Measurements from ENCODE around the gene ANKRD22.

The ANKRD22 gene

DNA sequence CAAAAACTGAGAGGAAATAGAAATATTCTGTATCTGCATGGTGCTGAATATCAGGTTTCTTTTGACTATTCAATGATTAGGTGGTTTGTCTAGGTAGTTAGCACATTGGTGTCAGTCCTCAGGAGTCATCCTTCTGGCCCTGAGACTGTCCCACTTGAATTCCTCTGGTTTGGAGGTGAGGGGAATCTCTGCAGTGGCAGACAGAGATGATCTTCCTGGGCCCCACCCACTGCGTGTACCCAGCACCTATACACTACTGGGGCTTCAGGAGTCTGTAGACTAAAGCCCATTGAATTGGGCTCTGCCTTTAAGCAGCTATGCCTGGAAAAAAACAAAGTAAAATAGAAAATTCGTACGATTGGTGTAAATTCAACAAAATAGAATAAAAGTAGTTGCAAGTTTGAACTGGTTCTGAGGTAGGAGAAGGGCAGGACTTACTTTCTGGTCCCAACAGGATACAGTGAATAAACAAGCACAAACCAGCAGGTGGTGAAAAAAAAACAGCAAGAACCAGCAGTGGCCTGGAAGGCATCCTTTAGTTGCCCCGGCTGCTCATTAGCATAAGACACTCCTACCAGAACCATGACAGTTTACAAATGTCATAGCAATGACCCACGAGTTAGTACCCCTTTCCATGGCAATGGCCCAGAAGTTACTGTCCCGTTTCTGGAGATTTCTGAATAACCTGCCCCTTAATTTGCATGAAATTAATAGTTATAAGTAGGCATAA lies 47.4 kb downstream of the ANKRD22 start:
- Mint-ChIP-seq H3K27me3 (no peaks in the 10 kb centered on the region), H3K4me3 (no peak overlapping the region), H3K36me3 (ENCODE audit: low read depth) (no peaks in the 10 kb centered on the region), H3K4me1 (ENCODE audit: low read depth) (peaks cover 13% of the 10 kb centered on the region), H3K27ac (no peak overlapping the region), H3K9me3 (no peaks in the 10 kb centered on the region)

GRCh38 chr10:88803641-88804040 lies 48.0 kb downstream of the ANKRD22 start:
- Mint-ChIP-seq H3K27ac (no peak overlapping the region), H3K9me3 (no peaks in the 10 kb centered on the region), H3K4me3 (no peak overlapping the region), H3K27me3 (no peaks in the 10 kb centered on the region), H3K4me1 (ENCODE audit: low read depth) (peaks cover 13% of the 10 kb centered on the region), H3K36me3 (ENCODE audit: low read depth) (no peaks in the 10 kb centered on the region)

DNA sequence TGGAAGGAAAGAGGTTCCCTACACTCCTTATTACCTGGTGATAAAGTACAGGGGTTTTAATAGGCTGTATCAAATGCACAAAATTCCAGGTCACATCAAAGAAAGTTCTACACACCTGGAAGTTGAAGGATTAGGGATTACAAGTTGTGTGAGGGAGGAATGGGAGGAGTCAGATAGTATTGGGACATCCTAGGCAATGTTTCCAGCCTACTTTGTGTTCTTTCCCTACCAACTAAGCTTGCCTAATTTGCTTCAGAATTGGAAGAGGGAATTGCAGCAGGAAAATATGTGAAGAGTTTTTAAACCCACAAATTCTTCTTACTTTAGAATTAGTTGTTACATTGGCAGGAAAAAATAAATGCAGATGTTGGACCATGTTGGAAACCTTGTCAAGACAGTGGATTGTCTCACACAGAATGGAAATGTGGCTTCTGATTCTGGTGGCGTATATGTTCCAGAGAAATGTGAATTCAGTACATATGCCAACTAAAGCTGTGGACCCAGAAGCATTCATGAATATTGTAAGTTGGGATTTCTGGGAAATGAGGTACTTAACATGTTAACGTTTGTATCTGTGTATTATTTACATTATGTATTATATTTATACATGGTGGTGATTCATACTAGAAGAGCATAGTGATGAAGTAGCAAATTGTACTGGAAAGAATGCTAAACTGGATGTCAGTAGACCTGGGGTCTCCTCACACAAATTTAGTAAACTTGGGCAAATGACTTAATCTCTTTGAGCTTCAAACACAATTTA lies 48.9 kb downstream of the ANKRD22 start, which contains the start of gene LIPM:
Gene LIPM (plus strand): TSS at position 208 of the 763 bp plus-strand sequence. CDS start 167 bp downstream, at position 375.
- Mint-ChIP-seq H3K27me3 (no peaks in the 10 kb centered on the region), H3K4me3 (no peak within 1 kb of the TSS), H3K36me3 (ENCODE audit: low read depth) (no peaks in the 10 kb centered on the region), H3K9me3 (no peaks in the 10 kb centered on the region), H3K4me1 (ENCODE audit: low read depth) (peaks cover 13% of the 10 kb centered on the region), H3K27ac (no peak within 1 kb of the TSS)

GRCh38 chr10:88800152-88801125 lies 51.2 kb downstream of the ANKRD22 start:
- no peaks in the 10 kb centered on the region for H3K9me3 Mint-ChIP-seq
- no peaks in the 10 kb centered on the region for H3K36me3 Mint-ChIP-seq (ENCODE audit: low read depth)
- no peak overlapping the region for H3K27ac Mint-ChIP-seq
- H3K27me3 Mint-ChIP-seq: peaks cover 8% of the 10 kb centered on the region
- no peak overlapping the region for H3K4me3 Mint-ChIP-seq
- peaks cover 13% of the 10 kb centered on the region for H3K4me1 Mint-ChIP-seq (ENCODE audit: low read depth)

DNA sequence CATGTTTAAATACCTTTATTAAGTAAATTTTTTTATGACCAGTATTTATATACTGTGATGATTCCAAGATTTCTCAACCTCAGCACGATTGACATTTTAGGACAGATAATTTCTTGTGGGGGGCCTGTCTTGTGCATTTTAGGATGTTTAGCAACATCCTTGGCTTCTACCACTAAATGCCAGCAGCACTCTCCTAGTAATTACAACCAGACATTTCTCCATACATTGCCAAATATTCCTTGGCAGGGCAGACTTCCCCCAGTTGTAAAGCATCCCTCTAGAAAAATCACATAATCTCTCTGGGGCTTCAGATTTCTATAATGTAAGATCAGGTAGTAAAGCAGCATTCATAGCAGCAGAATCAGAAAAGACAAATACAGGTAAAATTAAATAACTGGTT lies 56.9 kb downstream of the ANKRD22 start:
- H3K4me3 Mint-ChIP-seq: no peak overlapping the region
- H3K36me3 Mint-ChIP-seq (ENCODE audit: low read depth): peaks cover 5% of the 10 kb centered on the region
- no peaks in the 10 kb centered on the region for H3K9me3 Mint-ChIP-seq
- H3K27me3 Mint-ChIP-seq: peaks cover 8% of the 10 kb centered on the region
- H3K27ac Mint-ChIP-seq: no peak overlapping the region
- H3K4me1 Mint-ChIP-seq (ENCODE audit: low read depth): peaks cover 30% of the 10 kb centered on the region

GRCh38 chr10:88793712-88794299 lies 57.8 kb downstream of the ANKRD22 start:
- H3K27me3 Mint-ChIP-seq: peaks cover 8% of the 10 kb centered on the region
- H3K9me3 Mint-ChIP-seq: no peaks in the 10 kb centered on the region
- H3K4me3 Mint-ChIP-seq: peak overlapping the region; percentile 48
- peak overlapping the region; percentile 77 for H3K27ac Mint-ChIP-seq
- H3K4me1 Mint-ChIP-seq (ENCODE audit: low read depth): peaks cover 30% of the 10 kb centered on the region
- peaks cover 5% of the 10 kb centered on the region for H3K36me3 Mint-ChIP-seq (ENCODE audit: low read depth)

- Mint-ChIP-seq H3K36me3 (ENCODE audit: low read depth) (peaks cover 5% of the 10 kb centered on the region), H3K4me3 (no peak overlapping the region), H3K27me3 (peaks cover 8% of the 10 kb centered on the region), H3K4me1 (ENCODE audit: low read depth) (peaks cover 30% of the 10 kb centered on the region), H3K27ac (no peak overlapping the region), H3K9me3 (no peaks in the 10 kb centered on the region)
These were observed 59.0 kb downstream of the ANKRD22 start for GRCh38 chr10:88792661-88793060.

- Mint-ChIP-seq H3K4me3 (no peak overlapping the region), H3K9me3 (no peaks in the 10 kb centered on the region), H3K27ac (no peak overlapping the region), H3K36me3 (ENCODE audit: low read depth) (peaks cover 5% of the 10 kb centered on the region), H3K27me3 (peaks cover 7% of the 10 kb centered on the region), H3K4me1 (ENCODE audit: low read depth) (peaks cover 30% of the 10 kb centered on the region)
These were observed 59.7 kb downstream of the ANKRD22 start for GRCh38 chr10:88791924-88792323.

DNA sequence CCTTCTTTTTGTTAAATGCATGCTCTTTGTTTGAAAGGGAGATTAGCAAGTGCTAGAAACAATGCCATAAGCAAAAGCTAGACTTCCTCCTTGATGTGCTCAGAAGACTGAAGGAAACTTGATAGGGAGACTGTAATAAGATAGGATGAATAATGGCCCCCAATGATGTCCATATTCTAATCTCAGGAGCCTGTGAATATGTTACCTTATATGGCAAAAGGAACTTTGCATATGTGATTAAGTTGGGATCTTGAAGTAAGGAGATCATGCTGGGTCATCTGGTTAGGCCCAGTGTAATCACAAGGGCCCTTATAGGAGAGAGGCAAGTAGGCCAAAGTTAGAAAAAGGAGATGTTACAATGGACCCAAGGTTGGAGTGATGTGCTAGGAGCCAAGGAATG lies 62.7 kb downstream of the ANKRD22 start:
- peaks cover 22% of the 10 kb centered on the region for H3K4me1 Mint-ChIP-seq (ENCODE audit: low read depth)
- no peak overlapping the region for H3K27ac Mint-ChIP-seq
- no peak overlapping the region for H3K4me3 Mint-ChIP-seq
- peaks cover 4% of the 10 kb centered on the region for H3K27me3 Mint-ChIP-seq
- H3K9me3 Mint-ChIP-seq: no peaks in the 10 kb centered on the region
- peaks cover 5% of the 10 kb centered on the region for H3K36me3 Mint-ChIP-seq (ENCODE audit: low read depth)

DNA sequence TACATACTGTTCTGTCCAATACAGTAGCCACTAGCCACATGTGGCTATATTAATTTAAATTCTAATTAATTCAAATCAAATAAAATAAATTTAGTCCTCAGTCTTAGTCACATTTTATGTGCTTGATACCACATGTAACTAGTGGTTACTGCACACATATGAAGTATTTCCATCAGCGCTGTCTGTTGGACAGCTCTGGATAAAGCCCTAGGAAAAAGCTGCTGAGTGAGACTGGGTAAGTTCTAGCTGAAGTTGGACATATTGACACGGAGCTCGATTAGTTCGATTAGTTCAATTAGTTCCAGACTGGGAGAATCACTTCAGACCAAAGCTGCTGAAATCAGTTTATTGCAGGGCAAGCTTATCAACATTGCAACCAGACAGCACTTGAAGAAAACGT lies 64.2 kb downstream of the ANKRD22 start:
- Mint-ChIP-seq H3K36me3 (ENCODE audit: low read depth) (no peaks in the 10 kb centered on the region), H3K27me3 (peaks cover 9% of the 10 kb centered on the region), H3K4me3 (no peak overlapping the region), H3K4me1 (ENCODE audit: low read depth) (peaks cover 15% of the 10 kb centered on the region), H3K9me3 (no peaks in the 10 kb centered on the region), H3K27ac (no peak overlapping the region)

GRCh38 chr10:88786032-88786770 lies 65.4 kb downstream of the ANKRD22 start:
- H3K4me3 Mint-ChIP-seq: no peak overlapping the region
- H3K4me1 Mint-ChIP-seq (ENCODE audit: low read depth): peaks cover 9% of the 10 kb centered on the region
- H3K27me3 Mint-ChIP-seq: peaks cover 9% of the 10 kb centered on the region
- H3K27ac Mint-ChIP-seq: no peak overlapping the region
- no peaks in the 10 kb centered on the region for H3K36me3 Mint-ChIP-seq (ENCODE audit: low read depth)
- no peaks in the 10 kb centered on the region for H3K9me3 Mint-ChIP-seq

DNA sequence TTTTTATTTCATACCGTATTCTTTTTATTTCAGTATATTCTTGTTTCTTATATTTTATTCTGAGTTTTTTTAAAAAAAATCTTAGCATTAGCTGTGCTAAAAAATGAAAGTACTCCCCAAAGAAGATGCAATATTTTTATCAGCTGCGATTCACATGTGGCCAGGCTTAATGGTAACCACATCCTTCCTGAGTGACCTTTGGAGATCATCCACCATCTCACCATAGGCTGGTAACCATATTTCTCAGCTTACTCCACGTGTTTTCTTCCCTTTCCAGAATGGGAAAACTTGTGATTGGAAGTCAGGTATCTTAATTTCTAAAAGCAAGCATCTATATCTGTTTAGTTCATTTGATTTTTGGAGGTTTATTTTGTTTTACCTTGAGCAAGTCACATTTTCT lies 67.9 kb downstream of the ANKRD22 start:
- Mint-ChIP-seq H3K4me3 (no peak overlapping the region), H3K9me3 (no peaks in the 10 kb centered on the region), H3K27ac (no peak overlapping the region), H3K27me3 (peaks cover 9% of the 10 kb centered on the region), H3K36me3 (ENCODE audit: low read depth) (no peaks in the 10 kb centered on the region), H3K4me1 (ENCODE audit: low read depth) (peaks cover 9% of the 10 kb centered on the region)

DNA sequence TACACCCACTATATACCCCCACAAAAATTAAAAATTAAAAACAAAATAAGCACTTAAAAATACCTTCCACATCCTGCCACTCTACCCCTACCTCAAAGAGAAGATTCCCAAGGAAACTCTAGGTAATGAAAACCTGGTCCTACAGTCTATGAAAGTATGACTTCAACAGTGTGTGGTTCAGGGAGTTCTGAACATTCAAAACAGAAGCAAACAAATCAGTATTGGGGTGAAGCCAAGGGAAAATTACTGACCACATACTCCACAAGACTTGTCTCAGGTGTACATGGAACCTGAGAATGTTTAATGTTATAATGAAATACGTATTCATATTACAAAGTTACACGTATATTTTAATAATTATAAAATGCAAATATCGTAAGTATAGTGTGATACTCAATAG lies 69.4 kb downstream of the ANKRD22 start:
- no peak overlapping the region for H3K4me3 Mint-ChIP-seq
- H3K9me3 Mint-ChIP-seq: no peaks in the 10 kb centered on the region
- peaks cover 9% of the 10 kb centered on the region for H3K4me1 Mint-ChIP-seq (ENCODE audit: low read depth)
- no peaks in the 10 kb centered on the region for H3K36me3 Mint-ChIP-seq (ENCODE audit: low read depth)
- peaks cover 9% of the 10 kb centered on the region for H3K27me3 Mint-ChIP-seq
- no peak overlapping the region for H3K27ac Mint-ChIP-seq

DNA sequence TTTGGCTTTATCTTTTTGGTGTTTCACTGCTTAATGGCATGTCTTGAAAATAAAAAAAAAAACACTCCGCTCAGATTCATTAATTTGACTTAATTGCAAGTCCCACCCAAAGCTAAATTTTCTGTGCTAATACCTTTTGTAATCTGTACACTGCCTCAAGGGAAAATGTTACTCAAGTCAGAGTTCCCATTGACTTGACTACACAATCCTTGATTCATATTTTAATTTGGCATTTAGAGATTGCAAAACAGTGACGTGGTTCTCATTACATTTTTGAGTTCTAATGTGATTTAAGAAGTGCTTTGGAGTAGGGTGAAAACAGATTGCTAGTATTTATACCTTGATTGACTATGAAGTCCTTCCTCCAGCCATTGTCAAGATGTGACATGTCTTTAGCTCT lies 70.4 kb downstream of the ANKRD22 start:
- peaks cover 5% of the 10 kb centered on the region for H3K27me3 Mint-ChIP-seq
- no peaks in the 10 kb centered on the region for H3K9me3 Mint-ChIP-seq
- no peak overlapping the region for H3K4me3 Mint-ChIP-seq
- no peaks in the 10 kb centered on the region for H3K36me3 Mint-ChIP-seq (ENCODE audit: low read depth)
- no peak overlapping the region for H3K27ac Mint-ChIP-seq
- H3K4me1 Mint-ChIP-seq (ENCODE audit: low read depth): peaks cover 9% of the 10 kb centered on the region
